Stimulated activated CD8-positive, alpha-beta memory T cell treated with anti-CD3 and anti-CD28 coated beads, Interleukin-15, amount 100 ng/mL, for 4 hours (primary cell): Measurements from ENCODE around the gene UQCC5.
"Not testable (repeated sequence)": the region's sequence is repeated elsewhere in the genome, so short reads cannot be mapped to it uniquely, and the experiment has no call there.

Experiments
- DNase-seq, 2 donors: peaks; one replicate each; pipeline ENCODE4 v3.0.0-alpha.2; 2020; ENCODE audit warnings: low read depth in 2 of 2

Gene UQCC5

DNA sequence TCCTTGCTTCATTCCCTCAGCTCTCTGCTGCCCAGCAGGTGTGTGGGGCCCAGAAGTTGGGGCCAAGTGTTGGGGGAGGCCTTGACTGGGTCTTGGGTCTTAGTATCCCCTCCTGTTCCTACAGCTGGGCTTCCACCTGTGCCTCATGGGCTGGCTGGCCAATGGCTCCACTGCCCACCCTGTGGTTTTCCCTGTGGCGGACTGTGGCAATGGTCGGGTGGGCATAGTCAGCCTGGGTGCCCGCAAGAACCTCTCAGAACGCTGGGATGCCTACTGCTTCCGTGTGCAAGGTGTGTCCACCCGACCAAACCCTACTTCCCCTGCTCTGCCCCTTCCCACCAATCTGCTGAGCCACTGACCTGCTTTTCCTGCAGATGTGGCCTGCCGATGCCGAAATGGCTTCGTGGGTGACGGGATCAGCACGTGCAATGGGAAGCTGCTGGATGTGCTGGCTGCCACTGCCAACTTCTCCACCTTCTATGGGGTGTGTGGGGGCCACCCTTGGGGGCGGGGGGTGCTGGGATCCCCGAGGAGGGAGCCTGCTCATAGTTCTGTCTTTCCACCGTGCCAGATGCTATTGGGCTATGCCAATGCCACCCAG is 13.7 kb upstream of the UQCC5 start:
- DNase-seq = no peak

DNA sequence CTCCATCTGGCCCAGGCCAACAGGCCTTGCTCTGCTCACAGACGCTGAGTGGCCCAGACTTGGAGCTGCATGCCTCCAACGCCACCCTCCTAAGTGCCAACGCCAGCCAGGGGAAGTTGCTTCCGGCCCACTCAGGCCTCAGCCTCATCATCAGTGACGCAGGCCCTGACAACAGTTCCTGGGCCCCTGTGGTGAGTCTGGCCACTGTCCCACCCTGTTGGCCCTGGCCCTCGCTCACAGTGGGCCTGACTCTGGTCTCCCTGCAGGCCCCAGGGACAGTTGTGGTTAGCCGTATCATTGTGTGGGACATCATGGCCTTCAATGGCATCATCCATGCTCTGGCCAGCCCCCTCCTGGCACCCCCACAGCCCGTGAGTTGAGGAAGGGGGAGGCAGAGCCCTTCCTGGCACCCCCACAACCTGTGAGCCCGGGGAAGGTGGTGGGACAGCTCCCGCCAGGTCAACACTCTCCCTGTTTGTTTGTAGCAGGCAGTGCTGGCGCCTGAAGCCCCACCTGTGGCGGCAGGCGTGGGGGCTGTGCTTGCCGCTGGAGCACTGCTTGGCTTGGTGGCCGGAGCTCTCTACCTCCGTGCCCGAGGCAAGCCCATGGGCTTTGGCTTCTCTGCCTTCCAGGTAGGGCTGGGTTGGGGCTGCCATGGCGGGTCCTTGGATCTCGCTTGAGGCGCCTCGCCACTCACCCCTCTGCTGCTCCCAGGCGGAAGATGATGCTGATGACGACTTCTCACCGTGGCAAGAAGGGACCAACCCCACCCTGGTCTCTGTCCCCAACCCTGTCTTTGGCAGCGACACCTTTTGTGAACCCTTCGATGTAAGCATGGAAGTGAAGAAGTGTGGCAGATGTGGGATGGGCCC is 12.8 kb upstream of the UQCC5 start:
- no peak for DNase-seq

DNA sequence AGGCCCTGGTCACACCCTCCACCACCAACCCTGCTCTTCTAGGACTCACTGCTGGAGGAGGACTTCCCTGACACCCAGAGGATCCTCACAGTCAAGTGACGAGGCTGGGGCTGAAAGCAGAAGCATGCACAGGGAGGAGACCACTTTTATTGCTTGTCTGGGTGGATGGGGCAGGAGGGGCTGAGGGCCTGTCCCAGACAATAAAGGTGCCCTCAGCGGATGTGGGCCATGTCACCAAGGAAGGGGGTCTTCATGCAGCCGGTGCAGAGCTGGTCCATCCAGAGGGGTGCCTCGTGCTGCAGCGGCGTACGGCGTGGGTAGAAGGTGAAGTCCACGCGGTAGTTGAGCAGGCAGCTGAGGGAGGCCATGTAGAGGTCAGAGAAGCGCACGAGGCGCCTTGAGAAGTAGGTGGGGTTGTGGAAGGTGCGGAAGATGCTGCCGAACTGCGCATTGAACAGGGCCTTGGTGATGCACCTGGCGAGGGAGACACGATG is 12.1 kb upstream of the UQCC5 start:
- no peak for DNase-seq

DNA sequence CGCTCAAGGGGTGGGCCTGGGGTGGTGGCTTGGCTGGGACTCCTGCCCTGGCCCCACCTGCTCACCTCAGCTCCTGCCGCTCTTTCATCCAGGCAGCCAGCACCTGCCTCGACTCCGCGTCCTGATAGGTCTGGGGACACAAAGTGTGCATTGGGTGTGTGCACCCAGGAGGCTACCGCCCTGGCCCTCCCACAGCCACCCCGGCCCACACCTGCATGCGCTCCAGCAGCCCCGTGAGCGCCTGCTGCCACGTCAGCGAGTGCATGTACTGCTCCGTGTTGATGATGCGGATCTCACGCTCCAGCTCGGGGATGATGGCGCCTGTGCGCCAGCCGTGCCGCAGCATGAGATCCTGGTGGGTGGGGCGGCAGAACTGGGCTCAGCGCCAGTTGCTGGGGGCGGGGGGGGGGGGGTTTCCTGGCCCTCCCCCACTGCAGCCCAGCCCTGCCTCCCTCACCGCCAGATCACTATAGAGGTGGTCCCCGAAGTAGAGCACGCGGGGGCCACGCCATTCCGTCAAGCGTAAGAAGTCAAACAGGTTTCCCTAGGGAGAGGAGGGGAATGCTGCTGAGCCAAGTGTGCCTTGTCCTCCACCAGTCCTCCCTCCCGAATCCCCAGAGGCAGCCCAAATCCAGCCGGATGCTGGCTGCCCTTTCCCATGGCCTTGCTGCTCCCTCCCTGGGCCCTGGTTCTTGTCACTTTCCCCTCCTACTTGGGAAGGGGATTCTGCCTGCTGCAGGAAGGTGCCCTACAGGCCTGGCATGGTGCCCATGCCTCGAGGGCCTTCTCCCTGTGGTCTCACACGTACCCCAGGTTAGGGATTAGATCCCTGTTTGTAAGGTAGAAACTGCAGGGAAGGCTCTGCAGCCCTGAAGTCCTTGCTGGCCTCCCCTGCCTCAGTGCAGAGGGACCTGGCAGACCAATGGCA is 11.4 kb upstream of the UQCC5 start:
- no peak for DNase-seq

DNA sequence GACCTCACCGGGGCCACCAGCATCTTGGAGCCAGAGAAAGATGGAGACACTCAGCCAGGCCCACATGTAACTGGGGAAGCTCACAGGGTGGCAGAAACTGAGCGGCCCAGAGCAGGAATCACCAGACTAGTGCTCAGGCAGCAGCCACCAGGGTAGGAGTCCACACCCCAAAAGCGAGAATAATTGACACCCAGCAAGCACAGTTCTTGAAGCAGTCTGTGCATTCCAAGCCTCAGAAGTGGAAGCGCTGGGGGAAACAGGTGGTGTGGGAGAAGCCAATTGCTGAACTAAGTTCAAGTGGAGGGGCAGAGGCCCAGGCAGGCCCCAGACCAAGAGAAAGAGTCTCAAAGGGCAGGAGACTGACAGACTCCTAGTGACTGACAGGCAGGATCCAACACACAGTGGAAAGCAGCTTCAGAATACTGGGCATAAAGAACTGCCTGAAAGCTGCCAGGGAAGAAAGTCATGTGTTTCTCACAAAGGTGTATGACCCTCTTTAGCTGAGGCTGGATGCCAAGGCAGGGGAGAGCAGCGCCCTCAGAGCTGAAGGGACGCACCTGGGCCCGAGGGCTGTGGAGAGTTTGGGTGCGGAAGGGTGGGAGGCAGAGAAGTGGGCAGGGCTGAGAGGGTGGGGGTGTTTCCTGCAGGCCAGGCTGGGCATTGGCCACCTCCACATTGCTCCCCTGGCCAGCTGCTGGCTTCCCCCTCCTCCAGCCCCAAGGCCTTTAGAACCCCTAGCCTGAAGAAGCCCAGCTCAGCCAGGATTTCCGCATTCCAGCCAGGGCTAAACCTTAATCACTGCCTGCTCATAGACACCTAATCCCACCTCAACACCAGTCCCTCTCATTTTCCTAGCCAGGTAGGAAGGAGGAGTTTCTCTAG is 10.5 kb upstream of the UQCC5 start:
- no peak for DNase-seq

DNA sequence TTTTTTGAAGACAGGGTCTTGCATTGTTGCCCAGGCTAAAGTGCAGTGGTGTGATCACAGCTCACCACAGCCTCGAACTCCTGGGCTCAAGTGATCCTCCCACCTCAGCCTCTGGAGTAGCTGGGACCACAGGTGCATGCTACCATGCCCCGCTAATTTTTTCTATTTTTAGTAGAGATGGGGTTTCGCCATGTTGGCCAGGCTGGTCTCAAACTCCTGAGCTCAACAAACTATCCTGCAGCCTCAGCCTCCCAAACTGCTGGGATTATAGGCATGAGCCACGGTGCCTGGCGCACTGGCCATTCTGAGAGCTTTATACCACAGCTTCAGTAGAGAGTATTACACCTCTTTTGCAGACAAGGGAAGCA is 9.8 kb upstream of the UQCC5 start:
- not testable (repeated sequence) for DNase-seq

DNA sequence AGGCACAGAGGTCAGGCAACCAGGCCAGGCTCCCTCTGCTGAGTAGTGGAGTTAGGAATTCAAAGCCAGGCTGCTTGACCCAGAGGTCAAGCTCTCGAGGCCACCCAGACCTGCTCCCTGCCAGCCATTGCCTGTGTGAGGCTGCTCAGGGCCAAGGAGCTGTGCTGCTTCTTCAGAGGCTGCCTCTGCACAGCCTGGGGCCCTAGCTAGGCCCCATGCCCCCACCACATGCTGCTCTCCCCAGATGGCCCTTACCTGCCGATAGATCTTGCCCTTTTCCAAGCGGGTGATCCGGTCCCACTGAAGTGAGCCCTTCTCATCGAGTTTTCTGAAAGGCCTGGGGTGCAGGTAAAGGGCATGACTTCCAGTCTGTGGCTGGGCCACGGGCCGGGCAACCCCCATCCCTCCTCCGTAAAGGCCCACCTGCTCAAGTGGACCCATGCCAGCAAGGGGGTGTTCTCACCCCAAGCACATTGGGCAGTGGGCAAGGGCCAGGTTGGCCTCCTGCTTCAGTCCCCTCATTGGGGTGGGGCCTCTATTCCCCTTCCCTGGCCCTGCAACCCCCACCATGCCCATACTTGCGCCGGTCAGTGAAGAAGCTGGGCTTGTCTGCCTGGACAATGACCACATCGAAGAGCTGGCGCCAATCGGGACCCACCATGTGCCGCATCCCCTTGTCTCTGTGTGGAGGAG is 9.2 kb upstream of the UQCC5 start:
- DNase-seq = no peak

DNA sequence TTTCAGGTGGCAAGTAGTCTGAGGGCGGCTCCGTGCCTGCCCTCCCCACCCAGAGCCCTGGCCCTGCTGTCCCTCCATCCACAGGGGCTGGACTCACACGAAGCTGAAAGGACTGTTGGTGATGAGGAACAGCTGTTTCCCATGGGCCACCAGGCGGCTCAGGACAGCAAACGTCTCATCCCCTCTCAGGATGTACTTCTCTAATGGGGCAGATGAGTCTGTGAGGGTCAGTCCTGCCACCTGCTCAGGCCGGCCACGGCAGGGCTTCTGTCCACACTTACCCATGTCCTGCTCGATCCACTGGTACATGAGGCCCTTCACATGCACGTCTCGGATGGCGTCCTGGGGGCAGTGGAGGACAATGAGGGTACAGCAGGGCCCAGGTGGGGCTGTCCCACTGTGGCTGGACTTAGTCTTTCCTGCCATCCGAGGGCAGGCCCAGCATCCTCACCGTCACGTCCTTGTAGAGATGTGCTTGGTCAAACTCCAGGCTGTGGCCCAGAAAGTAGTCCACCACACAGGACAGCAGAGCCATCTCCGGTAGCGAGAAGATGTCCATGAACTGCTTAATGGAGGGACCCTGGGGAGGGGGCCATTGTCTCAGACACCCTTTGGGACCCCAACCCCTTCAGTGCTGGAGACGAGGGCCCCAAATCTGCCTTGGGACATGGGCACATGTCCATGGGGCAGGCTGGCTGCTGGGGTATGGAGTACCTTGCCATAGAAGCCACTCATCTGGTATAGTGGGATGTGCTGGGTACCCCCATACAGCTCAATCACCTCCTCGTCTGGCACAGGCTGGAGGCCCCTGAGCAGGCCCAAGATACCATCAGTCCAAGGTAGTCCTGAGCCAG is 8.4 kb upstream of the UQCC5 start:
- no peak for DNase-seq

DNA sequence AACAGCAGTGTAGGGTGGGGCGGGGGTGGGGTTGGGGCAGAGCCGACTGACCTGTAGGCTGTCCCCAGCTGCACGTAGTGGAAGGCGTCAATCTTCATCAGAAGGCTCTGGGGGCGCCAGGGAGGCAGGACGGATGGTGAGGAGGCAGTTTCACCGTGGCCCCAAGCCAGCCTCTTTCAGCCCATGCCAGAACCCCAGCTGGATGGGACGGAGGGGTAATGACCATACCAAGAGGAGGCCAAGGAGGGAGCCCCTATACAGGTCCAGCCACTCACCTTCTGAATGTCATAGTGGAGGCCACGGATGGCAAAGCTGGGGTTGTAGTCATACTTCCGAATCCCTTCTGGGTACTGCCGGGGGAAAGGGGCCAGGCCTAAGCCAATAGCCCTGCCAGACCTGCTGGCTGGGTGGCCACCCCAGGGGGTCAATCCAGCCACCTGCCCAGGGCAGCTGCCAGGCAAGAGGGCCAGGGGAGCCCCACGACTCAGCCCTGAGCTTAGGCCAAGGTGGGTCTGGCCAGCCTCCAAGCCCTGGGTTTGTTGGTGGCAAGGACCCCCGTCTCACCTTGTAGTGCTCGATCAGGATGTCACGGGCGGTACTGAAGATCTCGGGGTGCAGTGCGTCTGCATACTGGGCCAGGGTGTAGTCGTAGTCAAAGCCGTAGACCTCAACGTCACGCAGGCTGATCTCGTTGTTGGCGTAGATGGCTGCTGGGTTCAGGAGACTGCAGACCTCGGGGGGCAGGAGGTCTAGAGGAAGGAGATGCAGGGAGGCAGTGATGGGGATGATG is 7.6 kb upstream of the UQCC5 start:
- no peak for DNase-seq

DNA sequence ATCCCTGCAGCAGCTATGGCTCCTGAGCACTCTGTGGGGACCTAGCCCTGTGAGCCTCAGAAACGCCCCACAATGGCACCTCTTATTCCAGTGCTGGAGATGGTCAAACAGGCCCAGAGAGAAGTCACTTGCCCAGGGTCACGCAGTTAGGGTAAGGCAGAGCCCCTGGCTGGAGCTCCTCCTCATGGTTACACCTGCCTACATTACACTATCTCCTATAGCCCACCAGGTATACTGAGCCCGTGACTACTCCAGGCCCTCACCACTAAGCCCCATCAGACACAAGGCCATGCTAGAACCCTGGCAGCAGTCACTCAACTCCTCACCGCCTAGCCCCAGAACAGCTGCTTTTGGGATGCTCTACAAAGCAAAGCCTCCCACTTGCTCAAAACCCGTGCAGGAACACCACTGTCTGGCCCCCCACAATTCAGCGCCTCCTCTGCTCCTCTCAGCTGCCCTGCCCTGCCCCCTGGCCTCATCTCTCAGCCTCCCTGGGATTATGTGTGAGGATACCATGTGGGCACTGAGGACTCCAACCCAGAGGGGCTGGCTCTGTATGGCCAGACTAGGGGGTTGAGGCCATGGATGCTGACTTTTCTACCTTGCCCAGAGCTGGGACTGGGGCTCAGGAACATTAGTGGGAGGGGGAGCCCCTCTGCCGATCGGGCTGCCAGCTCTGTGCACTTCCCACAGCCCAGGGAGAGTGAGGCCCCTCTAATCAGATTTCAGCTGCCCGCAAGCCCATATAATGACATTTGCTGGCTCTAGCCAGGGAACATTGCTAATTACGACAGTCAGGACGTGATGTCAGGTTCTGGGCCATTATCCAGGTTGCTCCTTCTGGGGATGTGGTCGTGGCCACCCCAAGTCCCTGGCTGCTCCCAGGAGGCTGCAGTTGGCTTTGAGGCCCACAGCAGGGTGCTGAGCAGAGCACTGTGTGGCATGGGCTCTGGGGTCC is 6.8 kb upstream of the UQCC5 start:
- no peak for DNase-seq

DNA sequence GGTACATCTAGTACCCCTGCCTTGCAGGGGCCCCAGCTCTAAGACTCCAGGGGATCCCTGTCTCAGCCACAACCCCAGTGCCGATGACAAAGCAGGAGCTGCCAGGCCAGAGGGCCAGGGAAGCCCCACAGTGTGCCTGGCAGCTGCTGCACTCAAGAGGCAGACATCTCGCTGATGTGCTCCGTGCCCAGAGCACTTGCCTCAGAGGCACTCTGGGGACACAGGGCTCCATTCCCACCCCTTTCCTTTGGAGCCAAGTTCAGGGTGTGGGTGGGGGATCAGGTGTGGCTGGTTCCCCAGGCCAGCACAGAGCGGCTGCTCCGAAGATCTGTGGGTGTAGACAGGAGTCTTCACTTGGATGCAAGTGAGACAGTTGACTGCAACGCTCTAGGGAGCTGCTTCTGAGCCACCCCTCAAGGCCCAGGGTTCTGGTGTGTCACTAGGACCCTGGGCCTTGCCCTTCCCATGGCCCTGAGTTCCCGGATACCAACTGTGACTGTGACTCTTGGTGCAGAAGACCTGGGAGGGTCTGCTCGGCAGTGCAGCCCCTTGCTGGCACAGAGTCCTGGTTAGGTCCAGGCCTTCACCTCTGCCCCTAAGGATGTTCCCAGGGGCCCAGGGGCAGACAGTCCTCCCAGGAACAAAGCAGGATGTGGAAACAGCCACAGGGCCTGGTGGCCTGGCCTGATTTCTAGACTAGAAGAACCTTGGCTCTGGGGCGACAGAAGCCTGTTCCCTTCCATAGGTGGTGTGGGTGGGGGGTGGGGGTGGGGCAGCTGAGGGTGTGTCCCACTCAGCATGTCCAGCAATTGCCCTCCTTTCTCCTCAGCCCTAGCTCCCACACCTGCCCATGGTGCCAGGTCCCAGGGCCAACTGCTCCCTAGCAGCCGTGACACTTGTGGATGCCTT is 5.2 kb upstream of the UQCC5 start:
- no peak for DNase-seq

DNA sequence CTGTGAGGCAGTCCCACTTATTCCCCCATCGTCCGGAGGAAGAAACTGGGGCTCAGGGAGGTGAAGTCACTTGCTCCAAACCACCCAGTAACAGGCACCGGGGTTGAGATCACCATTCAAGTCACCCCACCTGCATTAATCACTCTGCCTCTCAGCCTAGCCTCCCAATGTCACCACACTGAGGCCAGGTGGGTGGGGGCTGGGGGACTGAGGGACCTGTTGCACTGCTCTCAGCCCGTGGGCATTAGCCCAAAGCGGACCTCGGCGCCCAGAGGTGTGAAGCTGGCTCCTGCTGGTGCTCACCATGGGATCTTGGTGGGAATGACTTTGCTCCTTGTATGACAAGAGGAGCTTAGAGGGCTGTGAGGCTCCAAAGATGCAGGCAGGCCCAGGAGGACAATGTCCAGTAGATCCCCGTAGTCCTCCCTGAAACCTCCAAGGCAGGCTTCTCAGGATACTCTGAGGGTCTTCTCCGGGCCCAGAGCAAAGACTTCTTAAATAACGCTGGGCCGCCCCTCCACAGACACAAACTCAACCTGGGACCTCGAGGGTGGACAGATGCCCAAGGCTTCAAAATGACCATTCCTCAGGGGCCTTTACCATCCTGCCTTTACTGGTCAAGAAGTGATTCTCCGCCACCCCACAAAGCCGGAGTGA is 4.4 kb upstream of the UQCC5 start:
- DNase-seq = no peak

DNA sequence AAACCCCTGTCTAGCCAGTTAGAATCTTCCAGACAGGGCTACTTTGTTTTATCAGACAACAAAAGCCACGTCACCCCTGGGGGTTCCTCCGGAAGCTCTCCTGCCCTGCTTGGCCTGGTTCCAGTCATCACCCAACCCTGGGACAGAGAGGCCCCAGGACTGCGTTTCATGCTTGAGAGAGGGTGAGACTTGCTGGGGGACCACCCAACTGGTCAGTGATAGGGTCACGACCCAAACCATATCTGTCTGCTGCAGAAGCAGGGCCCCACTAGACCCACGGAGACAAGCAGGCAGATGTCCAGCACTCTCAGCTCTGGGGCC is 3.9 kb upstream of the UQCC5 start:
- no peak for DNase-seq

DNA sequence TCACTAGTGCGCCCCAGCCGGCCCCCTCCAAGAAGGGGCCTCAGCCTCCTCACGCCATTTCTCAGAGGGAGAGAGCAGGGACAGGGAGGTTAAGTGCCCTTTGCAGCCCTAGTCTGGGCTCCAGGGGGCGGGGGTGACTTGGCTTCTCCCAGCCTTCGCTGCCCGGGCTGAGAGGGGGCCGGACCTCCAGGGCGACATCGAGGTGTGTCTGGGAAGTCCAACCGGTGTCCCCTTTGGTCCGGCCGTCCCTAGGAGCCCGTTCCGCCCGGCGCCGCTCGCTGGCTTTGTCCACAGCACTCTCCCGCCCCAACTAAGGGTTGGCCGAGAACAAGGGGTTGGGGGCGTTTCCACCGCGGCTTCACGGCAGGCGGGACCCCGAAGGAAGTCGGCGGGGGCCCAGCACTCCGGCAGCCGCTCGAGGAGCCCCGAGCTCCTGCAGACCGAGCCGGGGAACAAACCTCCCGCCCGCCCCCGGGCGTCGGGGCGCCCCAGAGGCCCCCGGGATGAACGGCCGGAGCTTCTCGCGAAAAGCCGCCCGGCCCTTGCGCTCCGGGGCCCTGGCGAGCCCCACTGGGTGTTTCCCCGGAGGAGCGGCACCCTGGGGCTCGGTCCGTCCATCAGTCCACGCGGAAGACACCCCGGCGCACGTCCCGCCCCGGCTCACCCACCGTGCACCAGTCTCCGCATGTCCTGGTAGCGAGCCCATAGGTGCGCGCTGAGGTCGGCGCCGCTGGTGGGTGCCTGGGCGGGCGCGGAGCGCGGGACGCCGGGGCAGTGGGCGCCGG is 3.4 kb upstream of the UQCC5 start:
- DNase-seq = no peak

DNA sequence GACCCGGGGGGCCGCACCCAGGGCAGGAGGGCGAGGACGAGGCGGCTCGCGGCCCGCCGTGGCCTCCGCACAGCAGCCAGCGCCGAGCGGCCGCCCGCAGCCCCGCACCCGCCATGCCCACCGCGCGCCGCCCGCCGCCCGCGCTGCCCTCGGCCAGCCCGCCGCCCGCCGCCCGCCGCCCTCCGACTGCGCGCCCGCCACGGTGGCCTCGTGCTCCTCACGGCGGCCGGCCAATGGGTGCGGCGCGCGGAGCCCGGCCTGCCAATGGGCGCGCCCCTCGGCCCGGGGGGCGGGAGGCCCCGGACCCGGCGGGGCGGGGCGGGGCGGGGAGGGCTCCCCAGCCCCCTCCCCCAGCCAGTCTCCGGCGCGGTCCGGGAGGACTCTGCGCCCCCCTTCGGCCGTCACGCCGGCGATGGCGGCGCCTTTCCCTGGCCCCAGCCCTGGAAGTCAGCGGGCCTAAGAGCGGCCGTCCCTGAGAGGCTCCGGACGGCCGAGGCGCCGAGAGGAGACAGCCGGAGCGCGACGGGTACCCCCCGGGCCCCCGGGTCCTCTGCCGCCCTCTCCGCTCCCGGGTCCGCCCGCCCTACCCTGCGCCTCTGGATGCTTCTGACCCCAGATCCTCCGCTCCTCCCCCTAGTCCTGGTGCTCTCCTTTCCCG is 2.7 kb upstream of the UQCC5 start, which contains the start of gene NT5DC2:
NT5DC2 (minus strand) TSS at position 235 of the 658 bp plus-strand sequence; CDS start at position 115, 120 bp downstream.
- DNase-seq = peak in 1 of 2 donors; percentile 51
